GM23338 (cell line): Measurements from ENCODE around the gene PIK3CG. TPM values are rescaled to one million over a fixed set of nuclear protein-coding genes. Genes with fewer than 3 reads are reported as not detected.
A peak's percentile ranks its signal among the peaks of the same experiment; 100 is the strongest.

Source experiments
- ATAC-seq: fragments of 200-7000 bp; cut with Tn5 transposase; 3 replicates; pipeline ENCODE4 v1.9.1; 2020
- DNase-seq: peaks from one replicate; pipeline ENCODE4 v3.0.0-alpha.2; 2015; ENCODE audit warnings: low spot score
- H2AFZ ChIP-seq: fragments of 200-600 bp; sonication (generic); 2 replicates; pipeline ENCODE4 v1.8.0; 2016; ENCODE audit warnings: antibody characterized with exemption, mild to moderate bottlenecking, moderate library complexity
- H3F3A ChIP-seq: fragments of 200-600 bp; sonication (generic); replicated peaks from 2 replicates; pipeline ENCODE4 v1.8.0; 2017; ENCODE audit warnings: antibody characterized with exemption, mixed run types, low read depth
- H3K27ac ChIP-seq: fragments of 200-600 bp; sonication (generic); 2 replicates; pipeline ENCODE4 v1.6.1; 2016; ENCODE audit warnings: low read depth
- H3K27me3 ChIP-seq: fragments of 200-600 bp; sonication (generic); 2 replicates; pipeline ENCODE4 v1.8.0; 2016; ENCODE audit warnings: mild to moderate bottlenecking, mixed run types, moderate library complexity; ENCODE audit not compliant: insufficient read depth
- H3K36me3 ChIP-seq: fragments of 200-600 bp; sonication (generic); 2 replicates; pipeline ENCODE4 v1.8.0; 2016; ENCODE audit warnings: mild to moderate bottlenecking; ENCODE audit not compliant: insufficient read depth
- H3K4me1 ChIP-seq: fragments of 200-600 bp; sonication (generic); 2 replicates; pipeline ENCODE4 v1.8.0; 2016; ENCODE audit warnings: mild to moderate bottlenecking, moderate library complexity; ENCODE audit not compliant: insufficient read depth
- H3K4me2 ChIP-seq: fragments of 200-600 bp; sonication (generic); 2 replicates; pipeline ENCODE4 v1.7.1; 2017; ENCODE audit warnings: mixed run types
- H3K4me3 ChIP-seq: fragments of 200-600 bp; sonication (generic); 2 replicates; pipeline ENCODE4 v1.6.1; 2016; ENCODE audit warnings: mixed run types
- H3K79me2 ChIP-seq: fragments of 200-600 bp; sonication (generic); replicated peaks from 2 replicates; pipeline ENCODE4 v1.8.0; 2017; ENCODE audit warnings: mild to moderate bottlenecking; ENCODE audit not compliant: insufficient read depth
- H3K9me2 ChIP-seq: fragments of 200-600 bp; sonication (generic); 2 replicates; pipeline ENCODE4 v1.8.0; 2017; ENCODE audit not compliant: insufficient read depth
- H4K20me1 ChIP-seq: fragments of 200-600 bp; sonication (generic); replicated peaks from 2 replicates; pipeline ENCODE4 v1.8.0; 2017; ENCODE audit warnings: mild to moderate bottlenecking; ENCODE audit not compliant: insufficient read depth
- H3K27ac Mint-ChIP-seq: 2 replicates; pipeline ENCODE4 v1.8.0; 2020; ENCODE audit warnings: inconsistent platforms, mild to moderate bottlenecking, moderate library complexity, mixed read lengths
- H3K27me3 Mint-ChIP-seq: 3 replicates; pipeline ENCODE4 v1.8.0; 2022; ENCODE audit warnings: low read depth, mild to moderate bottlenecking, moderate library complexity, mixed read lengths, inconsistent platforms; ENCODE audit not compliant: insufficient read depth, poor library complexity
- H3K36me3 Mint-ChIP-seq: 3 replicates; pipeline ENCODE4 v1.8.0; 2021; ENCODE audit warnings: low read depth, mild to moderate bottlenecking, inconsistent platforms, moderate library complexity, mixed read lengths
- H3K4me1 Mint-ChIP-seq: 3 replicates; pipeline ENCODE4 v1.8.0; 2020; ENCODE audit warnings: mild to moderate bottlenecking, inconsistent platforms, mixed read lengths
- H3K4me3 Mint-ChIP-seq: 3 replicates; pipeline ENCODE4 v1.8.0; 2021; ENCODE audit warnings: moderate library complexity, mild to moderate bottlenecking, inconsistent platforms, mixed read lengths
- H3K9me3 Mint-ChIP-seq: 3 replicates; pipeline ENCODE4 v1.8.0; 2020; ENCODE audit warnings: moderate library complexity, mild to moderate bottlenecking, inconsistent platforms, mixed read lengths
- CREB1 ChIP-seq: fragments of 250-450 bp; sonication (Bioruptor Pico); IDR thresholded peaks from 2 replicates; pipeline ENCODE4 v1.5.0; 2020; ENCODE audit warnings: low read depth, mild to moderate bottlenecking, moderate library complexity
- EZH2 ChIP-seq: fragments of 200-600 bp; sonication (generic); IDR thresholded peaks from one replicate; pipeline ENCODE4 v1.8.0; 2017; ENCODE audit warnings: antibody characterized with exemption, mild to moderate bottlenecking, low read depth; ENCODE audit not compliant: unreplicated experiment
- POLR2AphosphoS5 ChIP-seq: IDR thresholded peaks from 2 replicates; pipeline ENCODE4 v1.6.1; 2016; ENCODE audit warnings: antibody characterized with exemption, low read depth
- STAT1 ChIP-seq: IDR thresholded peaks from one replicate; pipeline ENCODE4 v1.6.1; 2016; ENCODE audit warnings: antibody characterized with exemption; ENCODE audit not compliant: unreplicated experiment
- ZNF331 ChIP-seq: fragments of 250-450 bp; sonication (Bioruptor Pico); IDR thresholded peaks from 2 replicates; pipeline ENCODE4 v1.5.0; 2020; ENCODE audit warnings: low read depth, mild to moderate bottlenecking, moderate library complexity
- polyA plus RNA-seq: library from polyadenylated mRNA; unstranded; fragments of >200 nt; fragmentation: Nextera tagmentation; extraction: Ambion mirVana; gene quantifications from 2 replicates; pipeline ENCODE4 v1.2.1, GENCODE V29; 2016
- total RNA-seq: library from RNA; depleted of rRNA; stranded (reverse); fragments of >200 nt; shearing (Covaris generic); gene quantifications from 2 replicates; pipeline ENCODE4 v1.2.3, GENCODE V29; 2014
- TF ChIP-seq, protein P1 (sequence below): fragments of 250-450 bp; sonication (Bioruptor Pico); IDR thresholded peaks from 2 replicates; pipeline ENCODE4 v1.5.0; 2020; ENCODE audit warnings: mild to moderate bottlenecking, moderate library complexity
- TF ChIP-seq, protein P2 (sequence below): IDR thresholded peaks from 2 replicates; pipeline ENCODE4 v1.6.1; 2016; ENCODE audit warnings: antibody characterized with exemption
- TF ChIP-seq, protein P3 (sequence below), 2 experiments: fragments of 200-600 bp in 1 of 2; sonication (generic) in 1 of 2; conservative IDR thresholded peaks; 2 replicates each; pipeline versions ENCODE4 v1.5.1 to v1.6.1; 2016 to 2017; ENCODE audit warnings: antibody characterized with exemption in 2 of 2, low read depth in 2 of 2, mild to moderate bottlenecking in 2 of 2, moderate library complexity in 1 of 2

The PIK3CG gene
- total and polyA plus RNA-seq, 2 experiments from 2014 or later, result not detected

DNA sequence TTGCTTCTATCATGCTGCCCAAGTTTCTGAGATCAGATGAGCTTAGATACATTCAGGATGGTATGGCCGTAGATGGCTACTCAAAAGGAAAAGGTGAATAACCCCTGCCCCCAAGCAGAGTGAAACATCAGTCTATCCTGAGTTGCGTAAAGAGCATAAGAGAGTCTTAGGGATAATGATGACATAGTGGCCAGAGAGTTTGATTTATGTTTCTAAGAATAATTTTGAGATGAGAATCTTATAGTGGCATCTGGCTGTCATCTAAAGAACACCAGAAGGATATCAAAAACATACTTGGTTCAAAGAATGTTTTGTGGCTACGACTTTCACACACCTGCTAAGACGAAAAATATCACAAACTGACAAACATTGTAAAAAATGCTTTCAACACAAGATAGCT, 20.6 kb downstream of the PIK3CG start (continued):
- TF ChIP-seq, protein P1, sequence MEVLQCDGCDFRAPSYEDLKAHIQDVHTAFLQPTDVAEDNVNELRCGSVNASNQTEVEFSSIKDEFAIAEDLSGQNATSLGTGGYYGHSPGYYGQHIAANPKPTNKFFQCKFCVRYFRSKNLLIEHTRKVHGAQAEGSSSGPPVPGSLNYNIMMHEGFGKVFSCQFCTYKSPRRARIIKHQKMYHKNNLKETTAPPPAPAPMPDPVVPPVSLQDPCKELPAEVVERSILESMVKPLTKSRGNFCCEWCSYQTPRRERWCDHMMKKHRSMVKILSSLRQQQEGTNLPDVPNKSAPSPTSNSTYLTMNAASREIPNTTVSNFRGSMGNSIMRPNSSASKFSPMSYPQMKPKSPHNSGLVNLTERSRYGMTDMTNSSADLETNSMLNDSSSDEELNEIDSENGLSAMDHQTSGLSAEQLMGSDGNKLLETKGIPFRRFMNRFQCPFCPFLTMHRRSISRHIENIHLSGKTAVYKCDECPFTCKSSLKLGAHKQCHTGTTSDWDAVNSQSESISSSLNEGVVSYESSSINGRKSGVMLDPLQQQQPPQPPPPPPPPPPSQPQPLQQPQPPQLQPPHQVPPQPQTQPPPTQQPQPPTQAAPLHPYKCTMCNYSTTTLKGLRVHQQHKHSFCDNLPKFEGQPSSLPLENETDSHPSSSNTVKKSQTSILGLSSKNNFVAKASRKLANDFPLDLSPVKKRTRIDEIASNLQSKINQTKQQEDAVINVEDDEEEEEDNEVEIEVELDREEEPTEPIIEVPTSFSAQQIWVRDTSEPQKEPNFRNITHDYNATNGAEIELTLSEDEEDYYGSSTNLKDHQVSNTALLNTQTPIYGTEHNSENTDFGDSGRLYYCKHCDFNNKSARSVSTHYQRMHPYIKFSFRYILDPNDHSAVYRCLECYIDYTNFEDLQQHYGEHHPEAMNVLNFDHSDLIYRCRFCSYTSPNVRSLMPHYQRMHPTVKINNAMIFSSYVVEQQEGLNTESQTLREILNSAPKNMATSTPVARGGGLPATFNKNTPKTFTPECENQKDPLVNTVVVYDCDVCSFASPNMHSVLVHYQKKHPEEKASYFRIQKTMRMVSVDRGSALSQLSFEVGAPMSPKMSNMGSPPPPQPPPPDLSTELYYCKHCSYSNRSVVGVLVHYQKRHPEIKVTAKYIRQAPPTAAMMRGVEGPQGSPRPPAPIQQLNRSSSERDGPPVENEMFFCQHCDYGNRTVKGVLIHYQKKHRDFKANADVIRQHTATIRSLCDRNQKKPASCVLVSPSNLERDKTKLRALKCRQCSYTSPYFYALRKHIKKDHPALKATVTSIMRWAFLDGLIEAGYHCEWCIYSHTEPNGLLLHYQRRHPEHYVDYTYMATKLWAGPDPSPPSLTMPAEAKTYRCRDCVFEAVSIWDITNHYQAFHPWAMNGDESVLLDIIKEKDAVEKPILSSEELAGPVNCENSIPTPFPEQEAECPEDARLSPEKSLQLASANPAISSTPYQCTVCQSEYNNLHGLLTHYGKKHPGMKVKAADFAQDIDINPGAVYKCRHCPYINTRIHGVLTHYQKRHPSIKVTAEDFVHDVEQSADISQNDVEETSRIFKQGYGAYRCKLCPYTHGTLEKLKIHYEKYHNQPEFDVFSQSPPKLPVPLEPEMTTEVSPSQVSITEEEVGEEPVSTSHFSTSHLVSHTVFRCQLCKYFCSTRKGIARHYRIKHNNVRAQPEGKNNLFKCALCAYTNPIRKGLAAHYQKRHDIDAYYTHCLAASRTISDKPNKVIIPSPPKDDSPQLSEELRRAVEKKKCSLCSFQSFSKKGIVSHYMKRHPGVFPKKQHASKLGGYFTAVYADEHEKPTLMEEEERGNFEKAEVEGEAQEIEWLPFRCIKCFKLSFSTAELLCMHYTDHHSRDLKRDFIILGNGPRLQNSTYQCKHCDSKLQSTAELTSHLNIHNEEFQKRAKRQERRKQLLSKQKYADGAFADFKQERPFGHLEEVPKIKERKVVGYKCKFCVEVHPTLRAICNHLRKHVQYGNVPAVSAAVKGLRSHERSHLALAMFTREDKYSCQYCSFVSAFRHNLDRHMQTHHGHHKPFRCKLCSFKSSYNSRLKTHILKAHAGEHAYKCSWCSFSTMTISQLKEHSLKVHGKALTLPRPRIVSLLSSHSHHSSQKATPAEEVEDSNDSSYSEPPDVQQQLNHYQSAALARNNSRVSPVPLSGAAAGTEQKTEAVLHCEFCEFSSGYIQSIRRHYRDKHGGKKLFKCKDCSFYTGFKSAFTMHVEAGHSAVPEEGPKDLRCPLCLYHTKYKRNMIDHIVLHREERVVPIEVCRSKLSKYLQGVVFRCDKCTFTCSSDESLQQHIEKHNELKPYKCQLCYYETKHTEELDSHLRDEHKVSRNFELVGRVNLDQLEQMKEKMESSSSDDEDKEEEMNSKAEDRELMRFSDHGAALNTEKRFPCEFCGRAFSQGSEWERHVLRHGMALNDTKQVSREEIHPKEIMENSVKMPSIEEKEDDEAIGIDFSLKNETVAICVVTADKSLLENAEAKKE (CRISPR knock-in tag), result no peak
- TF ChIP-seq CREB1 (CRISPR knock-in tag) (no peak), ZNF331 (CRISPR knock-in tag) (no peak)
- TF ChIP-seq, protein P2, sequence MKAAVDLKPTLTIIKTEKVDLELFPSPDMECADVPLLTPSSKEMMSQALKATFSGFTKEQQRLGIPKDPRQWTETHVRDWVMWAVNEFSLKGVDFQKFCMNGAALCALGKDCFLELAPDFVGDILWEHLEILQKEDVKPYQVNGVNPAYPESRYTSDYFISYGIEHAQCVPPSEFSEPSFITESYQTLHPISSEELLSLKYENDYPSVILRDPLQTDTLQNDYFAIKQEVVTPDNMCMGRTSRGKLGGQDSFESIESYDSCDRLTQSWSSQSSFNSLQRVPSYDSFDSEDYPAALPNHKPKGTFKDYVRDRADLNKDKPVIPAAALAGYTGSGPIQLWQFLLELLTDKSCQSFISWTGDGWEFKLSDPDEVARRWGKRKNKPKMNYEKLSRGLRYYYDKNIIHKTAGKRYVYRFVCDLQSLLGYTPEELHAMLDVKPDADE, result no peak

DNA sequence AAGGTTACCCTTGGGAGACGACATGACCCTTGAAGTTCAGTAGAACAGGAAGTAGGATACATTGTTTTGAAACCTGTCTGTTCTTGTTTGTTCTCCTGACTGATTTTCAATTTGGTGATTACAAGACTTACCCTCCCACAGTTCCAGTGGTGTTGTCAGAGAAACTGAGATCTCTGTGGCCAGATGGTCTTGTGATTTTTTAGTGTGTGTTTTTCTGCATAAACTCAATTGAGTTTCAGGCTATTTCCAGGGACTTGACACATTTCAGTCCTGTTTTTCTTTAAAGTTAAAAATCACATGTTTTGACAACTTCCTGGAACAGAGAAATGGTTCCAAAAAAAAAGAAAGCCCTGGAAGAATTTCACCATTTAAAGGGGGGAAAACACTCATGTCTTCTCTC, 22.3 kb downstream of the PIK3CG start:
- Histone ChIP-seq H3K4me1 (peaks cover 3% of the 10 kb centered on the region; the same call in 1 of the 2 replicates), H3K9me2 (no peaks in the 10 kb centered on the region), H3F3A (no peaks in the 10 kb centered on the region), H4K20me1 (no peaks in the 10 kb centered on the region), H3K27me3 (no peaks in the 10 kb centered on the region), H3K27ac (no peak overlapping the region), H3K4me2 (no peak overlapping the region), H3K36me3 (no peaks in the 10 kb centered on the region), H3K79me2 (no peaks in the 10 kb centered on the region), H2AFZ (0 out of 2 replicates have a peak overlapping the region, but pooled peaks have one; percentile 56), H3K4me3 (no peak overlapping the region)
- Mint-ChIP-seq H3K4me3 (no peak overlapping the region), H3K4me1 (peaks cover 2% of the 10 kb centered on the region; the same call in 1 of the 3 replicates), H3K27ac (no peak overlapping the region), H3K27me3 (no peaks in the 10 kb centered on the region), H3K9me3 (peaks cover 9% of the 10 kb centered on the region; the same call in 2 of the 3 replicates), H3K36me3 (peaks cover 5% of the 10 kb centered on the region; the same call in 2 of the 3 replicates)
- ATAC-seq, result no peak
- no peak for DNase-seq
- no peak for TF ChIP-seq CREB1 (CRISPR knock-in tag)
- TF ChIP-seq ZNF331 (CRISPR knock-in tag), result no peak
- TF ChIP-seq STAT1, result no peak
- no peak for TF ChIP-seq EZH2
- TF ChIP-seq POLR2AphosphoS5, result no peak
- TF ChIP-seq, protein P3, sequence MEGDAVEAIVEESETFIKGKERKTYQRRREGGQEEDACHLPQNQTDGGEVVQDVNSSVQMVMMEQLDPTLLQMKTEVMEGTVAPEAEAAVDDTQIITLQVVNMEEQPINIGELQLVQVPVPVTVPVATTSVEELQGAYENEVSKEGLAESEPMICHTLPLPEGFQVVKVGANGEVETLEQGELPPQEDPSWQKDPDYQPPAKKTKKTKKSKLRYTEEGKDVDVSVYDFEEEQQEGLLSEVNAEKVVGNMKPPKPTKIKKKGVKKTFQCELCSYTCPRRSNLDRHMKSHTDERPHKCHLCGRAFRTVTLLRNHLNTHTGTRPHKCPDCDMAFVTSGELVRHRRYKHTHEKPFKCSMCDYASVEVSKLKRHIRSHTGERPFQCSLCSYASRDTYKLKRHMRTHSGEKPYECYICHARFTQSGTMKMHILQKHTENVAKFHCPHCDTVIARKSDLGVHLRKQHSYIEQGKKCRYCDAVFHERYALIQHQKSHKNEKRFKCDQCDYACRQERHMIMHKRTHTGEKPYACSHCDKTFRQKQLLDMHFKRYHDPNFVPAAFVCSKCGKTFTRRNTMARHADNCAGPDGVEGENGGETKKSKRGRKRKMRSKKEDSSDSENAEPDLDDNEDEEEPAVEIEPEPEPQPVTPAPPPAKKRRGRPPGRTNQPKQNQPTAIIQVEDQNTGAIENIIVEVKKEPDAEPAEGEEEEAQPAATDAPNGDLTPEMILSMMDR (conservative IDR thresholded peaks at IDR 0.05; ENCODE audit: low read depth in 2 of 2), result no peak
